CD1c-positive myeloid dendritic cell (primary cell): ENCODE data around the gene PAPOLB.
A peak's percentile ranks its signal among the peaks of the same experiment; 100 is the strongest.

ENCODE experiments used
- DNase-seq: peaks from one replicate; pipeline ENCODE4 v3.0.0-alpha.2; 2016; ENCODE audit errors: extremely low spot score

PAPOLB gene

GRCh38 chr7:4824120-4824775 lies 37.6 kb downstream of the PAPOLB start:
- no peak for DNase-seq

GRCh38 chr7:4823441-4824119 lies 38.2 kb downstream of the PAPOLB start:
- DNase-seq = no peak

- no peak for DNase-seq
These were observed 39.2 kb downstream of the PAPOLB start for GRCh38 chr7:4822677-4823076.

GRCh38 chr7:4820967-4821471 lies 40.8 kb downstream of the PAPOLB start:
- DNase-seq = no peak

GRCh38 chr7:4820405-4820966 lies 41.3 kb downstream of the PAPOLB start:
- DNase-seq = no peak

- no peak for DNase-seq
These were observed 42.0 kb downstream of the PAPOLB start for GRCh38 chr7:4819560-4820404.

DNA sequence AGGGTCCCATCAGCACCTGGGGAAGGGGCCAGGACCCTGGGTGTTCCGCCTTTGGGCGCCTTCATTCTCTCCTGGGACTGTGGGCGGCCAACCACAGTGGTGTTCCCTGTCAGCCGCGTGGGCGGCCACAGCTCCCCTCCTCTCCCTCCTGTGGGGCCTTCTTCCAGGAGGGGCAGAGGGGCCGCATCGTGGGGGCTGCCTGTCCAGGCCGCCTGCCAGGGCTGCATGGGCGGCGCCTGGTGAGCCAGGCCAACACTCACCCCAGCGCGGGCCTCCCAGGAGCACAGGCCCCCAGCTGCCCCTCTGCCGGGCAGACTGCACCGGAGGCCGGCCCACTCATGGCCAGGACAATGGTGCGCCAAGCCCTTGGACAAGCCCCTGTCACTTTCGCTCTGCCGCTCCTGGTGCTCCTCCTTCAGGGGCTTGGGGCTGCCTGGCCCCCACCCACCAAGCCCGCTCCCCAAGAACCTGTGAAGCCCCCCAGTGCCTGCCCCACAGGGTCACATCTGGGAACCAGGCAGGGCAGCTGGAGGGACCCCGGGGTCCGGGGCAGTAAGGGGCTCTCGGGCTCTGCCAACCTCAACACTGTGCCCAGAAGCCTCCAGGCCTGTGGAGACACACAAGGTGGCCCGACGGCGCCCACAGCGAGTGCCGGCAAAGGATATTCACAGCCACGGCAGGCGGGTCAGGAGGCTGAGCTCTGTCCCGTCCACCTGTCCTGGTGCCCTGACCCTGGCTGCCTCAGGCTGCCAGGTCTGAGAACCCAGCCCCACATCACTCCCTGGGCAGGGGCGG lies 43.6 kb downstream of the PAPOLB start:
- no peak for DNase-seq

DNA sequence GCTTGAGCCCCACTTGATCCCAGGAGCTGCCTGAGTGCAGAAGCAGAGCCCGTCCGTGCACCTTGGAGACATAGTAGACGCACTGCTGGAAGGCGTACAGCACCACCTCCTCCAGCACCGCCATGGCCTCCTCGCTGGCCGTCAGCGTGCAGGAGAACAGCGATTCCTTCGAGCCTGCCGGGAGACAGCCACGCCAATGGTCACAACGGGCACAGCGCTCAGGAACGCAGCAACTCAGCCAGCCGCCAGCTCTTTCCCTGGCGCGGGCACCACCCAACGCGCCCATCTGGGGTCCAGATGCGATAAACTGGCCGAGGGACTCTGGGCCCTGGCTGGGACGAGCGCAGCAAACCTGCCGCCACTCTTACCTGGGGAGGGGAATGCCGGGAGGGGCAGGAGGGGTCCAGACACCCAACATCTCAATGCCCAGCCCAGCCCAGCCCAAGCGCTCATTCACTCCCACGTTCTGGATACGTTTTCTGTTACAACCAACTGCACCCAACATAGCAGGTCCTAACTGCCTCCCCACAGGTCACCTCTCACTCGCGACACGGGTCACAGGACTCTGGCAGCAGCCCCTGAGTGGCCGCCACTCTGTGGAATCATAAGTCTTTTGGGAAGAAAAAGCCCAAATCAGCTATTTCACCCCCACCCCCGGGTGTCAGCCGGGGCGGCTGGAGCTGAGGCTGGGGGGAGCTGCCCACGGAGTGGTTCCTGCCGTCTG lies 44.5 kb downstream of the PAPOLB start:
- DNase-seq = no peak

DNA sequence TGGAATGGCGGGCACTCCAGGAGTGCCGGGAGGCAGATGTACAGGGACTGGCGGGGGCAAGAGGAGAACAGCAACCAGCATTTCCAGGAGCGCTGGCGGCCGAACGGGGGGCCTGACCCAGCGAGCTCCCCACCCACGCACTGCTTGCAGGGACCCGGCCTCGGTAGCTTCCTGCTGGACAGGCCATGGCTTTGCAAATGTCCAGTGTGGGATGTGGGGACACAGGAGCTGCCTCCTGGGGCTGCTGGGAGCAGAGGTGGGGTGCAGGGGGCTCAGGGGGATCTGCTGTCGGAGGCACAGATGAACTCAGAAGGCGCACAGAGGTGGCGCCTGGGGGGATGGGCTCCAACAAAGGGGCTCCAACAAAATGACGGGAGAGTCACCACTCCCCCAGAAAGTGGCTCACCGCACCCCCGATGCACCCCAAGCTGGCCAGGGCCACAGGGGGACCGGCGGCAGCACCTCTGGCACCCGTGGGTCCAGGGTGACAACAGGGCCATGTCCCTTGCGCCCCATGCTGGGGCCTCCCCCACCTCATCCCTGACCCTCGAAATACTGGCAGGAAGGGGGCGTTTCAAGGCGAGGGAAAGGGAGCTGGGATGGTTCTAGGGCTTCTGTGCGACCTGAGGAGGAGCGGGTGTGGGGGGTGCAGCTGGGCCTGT lies 45.3 kb downstream of the PAPOLB start:
- no peak for DNase-seq

DNA sequence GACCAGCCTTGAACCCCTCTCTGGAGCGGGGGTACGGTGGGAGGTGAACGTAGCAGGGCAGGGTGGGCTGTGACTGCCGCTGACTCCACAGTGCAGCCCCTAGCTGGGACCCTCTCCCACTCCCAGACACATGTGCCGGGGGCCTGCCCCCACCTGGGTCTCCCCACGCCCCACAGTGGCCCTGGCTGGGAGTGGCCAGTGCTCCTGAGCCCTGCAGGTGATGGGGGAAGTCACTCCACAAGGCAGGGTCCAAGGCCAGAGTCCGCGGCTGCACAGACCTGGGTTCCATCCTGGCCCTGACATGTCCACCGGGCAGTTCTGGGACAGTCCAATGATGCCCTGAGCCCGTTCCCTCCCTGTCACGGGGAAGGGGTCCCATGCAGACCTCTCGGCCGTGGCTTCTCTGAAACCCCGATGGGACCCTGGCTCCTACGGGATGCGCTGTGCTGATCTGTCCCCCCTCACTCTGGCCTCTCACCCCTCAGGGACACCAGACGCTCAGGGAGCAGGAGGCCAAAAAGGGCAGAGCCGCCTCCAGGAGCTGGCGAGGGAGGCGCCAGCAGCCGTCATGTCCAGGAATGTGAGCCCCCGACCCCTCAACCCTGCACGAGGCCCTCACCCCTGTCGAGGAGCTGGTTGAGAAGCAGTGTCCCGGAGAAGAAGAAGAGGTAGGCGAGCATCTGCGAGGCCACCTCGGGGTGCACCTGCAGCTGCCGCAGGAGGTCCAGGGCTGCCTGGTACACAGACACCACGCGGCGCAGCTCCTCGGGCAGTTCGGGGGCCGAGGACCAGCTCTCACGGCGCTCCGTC lies 46.0 kb downstream of the PAPOLB start:
- no peak for DNase-seq

DNA sequence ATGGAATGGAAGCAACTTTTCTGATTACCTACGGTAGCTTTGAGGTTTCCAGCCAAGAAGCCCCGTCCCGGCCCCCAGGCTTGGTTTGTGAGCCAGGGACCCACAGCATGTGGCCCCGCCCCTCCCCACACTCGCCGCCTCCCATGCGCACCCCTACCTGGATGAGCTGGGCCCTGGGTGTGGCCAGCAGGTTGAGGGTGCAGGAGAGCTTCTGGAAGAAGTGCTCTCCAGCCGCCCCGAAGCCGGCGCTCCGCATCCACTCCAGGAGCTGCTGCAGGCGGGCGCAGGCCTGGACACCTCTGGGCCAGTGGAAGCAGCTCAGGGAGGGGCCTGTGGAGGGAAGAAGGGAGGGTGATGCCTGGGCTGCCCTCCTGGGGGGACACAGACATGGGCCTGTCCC lies 46.7 kb downstream of the PAPOLB start:
- no peak for DNase-seq

DNA sequence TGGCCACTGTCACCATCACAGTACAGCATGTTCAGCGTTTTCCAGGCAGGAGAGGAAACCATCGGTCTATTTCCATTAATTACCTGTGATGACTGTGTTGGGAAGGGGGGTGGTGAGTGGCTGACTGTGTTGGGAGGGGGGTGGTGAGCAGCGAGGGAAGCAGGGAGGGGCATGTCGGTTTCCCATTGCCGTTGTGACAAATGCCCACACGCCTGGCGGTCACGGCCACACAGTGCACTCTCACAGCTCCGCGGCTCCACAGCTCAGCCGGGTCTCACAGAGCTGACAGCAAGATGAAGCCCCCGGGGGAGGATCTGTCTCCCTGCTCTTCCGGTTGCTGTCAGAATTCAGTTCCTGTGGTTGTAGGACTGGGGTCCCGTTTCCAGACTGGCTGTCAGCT lies 47.4 kb downstream of the PAPOLB start:
- DNase-seq = no peak

GRCh38 chr7:4809666-4810065 lies 52.2 kb downstream of the PAPOLB start:
- no peak for DNase-seq

DNA sequence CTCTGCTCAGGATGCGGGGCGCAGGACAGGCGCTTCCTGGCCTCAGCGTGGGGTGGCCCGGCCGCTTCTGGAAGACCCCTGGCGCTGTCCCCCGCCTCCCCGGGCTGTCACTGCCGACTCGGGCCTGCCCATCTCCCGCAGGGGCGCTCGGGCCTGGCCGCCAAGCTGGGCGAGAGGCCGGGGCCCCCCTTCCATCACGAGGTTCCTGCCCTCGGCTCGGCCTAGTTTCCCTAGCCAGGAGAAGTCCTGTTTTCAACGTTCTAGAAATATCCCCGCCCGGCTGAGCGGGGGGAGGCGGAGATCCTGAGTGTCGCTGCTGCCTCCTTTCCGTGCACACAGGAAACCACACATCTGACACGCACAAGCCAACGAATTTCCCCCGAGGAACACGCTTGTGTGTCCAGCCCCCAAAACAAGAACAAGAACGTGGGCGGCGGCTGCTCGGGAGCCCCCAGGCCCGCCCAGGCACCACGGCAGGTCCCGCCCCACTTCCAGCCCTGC lies 52.7 kb downstream of the PAPOLB start:
- peak; percentile 43 for DNase-seq

- no peak for DNase-seq
These were observed 53.3 kb downstream of the PAPOLB start for GRCh38 chr7:4808565-4808964.

DNA sequence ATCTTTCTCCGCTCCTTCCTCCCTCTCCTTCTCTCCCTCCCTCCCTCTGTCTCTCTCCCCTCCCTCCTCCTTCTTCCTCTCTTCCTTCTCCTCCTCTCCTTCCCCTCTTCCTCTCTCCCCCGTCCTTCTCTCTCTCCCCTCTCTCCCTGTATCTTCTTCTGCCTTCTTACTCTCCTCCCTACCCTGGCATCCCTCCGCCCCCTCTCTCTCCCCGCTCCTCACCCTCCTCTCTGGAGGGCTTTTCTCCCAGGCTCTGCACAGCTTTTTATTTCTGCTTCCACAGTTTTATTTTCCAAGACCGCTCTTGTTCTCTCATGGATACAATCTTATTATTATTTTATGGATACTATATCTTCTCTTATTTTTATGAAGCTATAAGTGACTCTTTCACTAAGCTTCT lies 53.8 kb downstream of the PAPOLB start:
- no peak for DNase-seq
